GM21360 (cell line): ENCODE results near the gene COL20A1.

Source experiments
- ATAC-seq: cut with Tn5 transposase; IDR thresholded peaks from one replicate; pipeline ENCODE4 v1.9.1; 2021; ENCODE audit warnings: mild to moderate bottlenecking, moderate library complexity; ENCODE audit not compliant: unreplicated experiment

COL20A1 gene

DNA sequence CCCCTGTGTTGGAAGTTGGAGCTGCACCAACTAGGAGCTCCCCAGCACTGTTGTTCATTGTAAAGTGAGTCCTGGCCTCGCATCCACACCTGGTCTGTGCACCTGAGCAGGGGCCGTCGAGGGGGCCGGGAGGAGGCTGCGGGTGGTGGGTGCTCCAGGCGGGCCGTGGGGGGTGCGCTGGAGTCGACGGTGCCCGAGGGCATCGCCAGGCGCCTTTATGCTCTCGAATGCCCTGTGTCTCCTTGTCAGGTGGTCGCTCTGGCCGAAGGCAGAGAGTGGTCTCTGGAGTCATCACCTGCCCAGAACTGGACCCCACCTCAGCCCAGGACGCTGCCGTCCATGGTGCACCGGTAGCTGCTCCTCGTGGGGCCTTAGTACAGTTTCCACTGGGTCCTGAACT, 16.0 kb upstream of the COL20A1 start:
- no peak for ATAC-seq

DNA sequence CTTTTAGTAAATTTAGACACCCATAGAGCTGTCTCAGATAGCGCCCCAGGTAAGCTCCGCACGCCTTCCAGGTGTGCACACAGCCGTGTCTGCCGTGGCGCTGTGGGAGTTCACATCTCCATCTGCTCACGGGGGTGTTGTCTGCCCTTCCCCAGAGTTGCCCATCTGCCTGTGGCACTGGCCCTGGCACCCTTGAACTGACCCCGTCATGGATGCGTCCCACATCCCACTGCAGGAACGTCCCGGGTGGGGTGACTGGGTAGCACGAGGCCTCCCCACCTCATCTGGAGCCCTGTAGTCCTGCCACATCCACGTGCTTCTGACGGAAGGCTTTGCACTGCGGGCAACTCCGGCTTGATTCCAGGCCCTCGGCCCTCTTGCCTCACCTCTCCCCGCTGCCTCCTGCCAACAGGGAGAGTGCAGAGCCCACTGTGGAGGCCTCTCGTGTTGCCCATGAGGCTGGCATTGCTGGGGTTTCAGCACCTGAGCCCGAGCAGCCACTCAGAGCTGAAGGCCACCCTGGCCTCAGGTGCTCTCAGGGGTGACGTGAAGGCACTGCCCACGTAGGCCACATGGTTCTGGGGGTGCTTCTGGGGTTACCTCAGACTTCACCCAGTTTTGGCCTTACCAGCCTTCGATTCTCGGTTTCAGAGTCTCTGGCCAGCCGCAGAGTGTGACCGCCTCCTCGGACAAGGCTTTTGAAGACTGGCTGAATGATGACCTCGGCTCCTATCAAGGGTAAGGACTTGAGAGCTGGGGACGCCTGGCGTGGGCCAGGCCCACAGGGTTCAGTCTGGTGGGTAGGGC, 15.3 kb upstream of the COL20A1 start:
- ATAC-seq = no peak

- no peak for ATAC-seq
These were observed 14.3 kb upstream of the COL20A1 start for GRCh38 chr20:63278661-63279060.

DNA sequence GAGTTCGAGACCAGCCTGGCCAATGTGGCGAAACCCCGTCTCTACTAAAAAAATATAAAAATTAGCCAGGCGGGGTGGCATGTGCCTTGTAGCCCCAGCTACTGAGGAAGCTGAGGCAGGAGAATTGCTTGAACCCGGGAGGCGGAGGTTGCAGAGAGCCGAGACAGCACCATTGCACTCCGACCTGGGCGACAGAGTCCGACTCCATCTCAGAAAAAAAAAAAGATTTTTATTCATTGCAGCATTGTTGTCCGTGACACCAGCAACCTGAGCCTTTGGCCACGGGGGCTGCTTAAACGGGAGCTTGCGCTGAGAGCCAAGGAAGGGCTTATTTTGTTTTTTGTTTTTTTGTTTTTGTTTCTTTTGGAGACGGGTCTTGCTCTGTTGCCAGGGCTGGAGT, 13.1 kb upstream of the COL20A1 start:
- ATAC-seq = no peak

DNA sequence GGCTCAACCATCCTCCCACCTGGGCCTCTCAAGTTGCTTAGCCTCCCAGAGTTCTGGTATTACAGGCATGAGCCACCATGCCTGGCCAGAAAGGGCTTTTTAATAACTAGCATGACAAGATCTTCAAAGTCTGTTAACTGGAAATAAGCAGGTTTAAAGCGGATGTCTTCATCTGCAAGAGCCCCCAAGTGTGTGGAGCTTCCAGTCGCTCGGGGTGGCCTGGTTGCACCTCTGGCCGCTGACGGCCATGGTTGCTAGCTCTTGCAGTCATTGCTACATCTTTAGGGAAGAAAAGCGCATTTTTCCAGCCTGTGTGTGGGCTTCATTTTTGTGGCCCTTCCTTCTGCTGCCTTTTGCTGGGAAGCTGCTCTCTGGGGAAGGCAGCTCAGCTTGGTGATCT, 12.6 kb upstream of the COL20A1 start:
- ATAC-seq = no peak

- no peak for ATAC-seq
These were observed 11.9 kb upstream of the COL20A1 start for GRCh38 chr20:63280929-63281545.

GRCh38 chr20:63281742-63282665, 11.0 kb upstream of the COL20A1 start:
- ATAC-seq = no peak

DNA sequence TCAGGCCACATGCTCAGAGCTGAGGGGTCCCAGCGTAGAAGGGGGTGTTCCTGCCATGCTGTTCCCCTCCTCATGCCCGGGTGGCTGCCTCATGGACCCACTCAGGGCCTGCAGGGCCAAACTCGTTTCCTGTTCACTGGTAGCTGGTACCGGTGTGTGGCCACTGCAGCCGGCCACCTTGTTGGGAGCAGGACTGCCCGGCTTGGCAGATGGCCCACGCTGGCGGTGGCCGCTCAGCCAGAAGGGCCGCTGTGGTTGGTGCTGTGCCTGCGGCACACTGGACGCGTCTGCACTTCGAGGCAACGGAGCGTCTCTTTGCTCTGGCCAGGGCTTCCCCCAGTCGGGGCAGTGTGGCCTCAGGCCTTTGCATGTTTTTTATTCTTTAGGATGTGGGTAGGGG, 10.0 kb upstream of the COL20A1 start:
- no peak for ATAC-seq

- ATAC-seq = no peak
These were observed 9.4 kb upstream of the COL20A1 start for GRCh38 chr20:63283397-63284082.

- no peak for ATAC-seq
These were observed 8.9 kb upstream of the COL20A1 start for GRCh38 chr20:63284083-63284440.

DNA sequence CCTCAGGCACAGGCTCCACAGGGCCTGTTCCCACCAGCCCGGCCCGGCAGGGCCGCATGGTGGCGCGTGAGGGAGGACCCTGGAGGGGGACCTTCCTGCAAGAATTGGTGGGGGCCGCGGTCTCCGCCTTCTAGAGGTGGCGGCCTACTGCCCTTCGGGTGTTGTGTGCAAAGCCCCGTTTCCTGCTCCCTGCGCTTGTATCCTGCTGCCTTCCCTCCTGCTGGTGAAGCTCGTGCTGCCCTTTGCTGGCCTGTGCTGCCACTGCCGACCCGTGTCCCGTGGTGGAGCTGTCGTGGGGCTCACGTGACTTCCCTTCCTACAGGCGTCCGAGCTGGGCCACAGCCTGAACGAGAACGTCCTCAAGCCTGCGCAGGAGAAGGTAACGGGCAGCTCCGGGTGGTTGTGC, 8.4 kb upstream of the COL20A1 start:
- ATAC-seq = no peak

DNA sequence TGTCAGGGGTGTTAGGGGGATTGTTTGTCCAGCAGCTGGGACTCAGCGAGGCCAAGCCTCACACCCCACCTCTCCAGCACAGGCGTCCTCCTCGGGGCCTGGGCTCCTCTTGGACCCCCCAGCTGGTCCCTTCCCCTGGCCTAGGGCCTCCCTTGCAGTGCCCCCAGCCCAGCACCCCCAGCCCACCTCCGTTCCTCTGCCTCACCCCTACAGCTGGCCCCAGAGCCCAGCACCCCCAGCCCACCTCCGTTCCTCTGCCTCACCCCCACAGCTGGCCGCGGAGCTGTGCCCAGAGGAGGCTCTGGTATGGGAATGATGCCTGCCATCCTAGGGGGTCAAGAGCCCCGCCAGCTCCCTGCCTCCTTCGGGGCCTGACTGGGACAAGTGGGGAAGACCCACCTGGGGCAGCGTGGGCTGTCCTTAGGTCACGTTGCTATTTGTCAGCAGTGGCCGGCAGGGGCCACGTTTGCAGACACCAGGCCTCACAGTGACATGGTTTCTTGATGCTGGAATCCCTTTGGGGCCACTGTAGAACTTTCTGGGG, 7.9 kb upstream of the COL20A1 start:
- ATAC-seq = no peak

- ATAC-seq = no peak
These were observed 7.1 kb upstream of the COL20A1 start for GRCh38 chr20:63285636-63286615.

- ATAC-seq = no peak
These were observed 5.9 kb upstream of the COL20A1 start for GRCh38 chr20:63286781-63287696.

- no peak for ATAC-seq
These were observed 5.0 kb upstream of the COL20A1 start for GRCh38 chr20:63287697-63288580.

GRCh38 chr20:63288581-63289251, 4.3 kb upstream of the COL20A1 start:
- ATAC-seq = no peak
